Renal cortex interstitium (tissue), 11 donors: ENCODE data around the gene BMPER. TPM values are rescaled to one million over a fixed set of nuclear protein-coding genes. Genes with fewer than 3 reads are reported as not detected.

Experiments used
- DNase-seq, 11 donors: peaks; one replicate each; pipeline ENCODE4 v3.0.0-alpha.2; 2013; ENCODE audit warnings: low read depth in 9 of 11, low spot score in 4 of 11; ENCODE audit errors: extremely low read depth in 1 of 11
- polyA plus RNA-seq, 3 donors: library from polyadenylated mRNA; unstranded; fragments of 120-200 nt; gene quantifications; one replicate each; pipeline ENCODE4 v1.2.1, GENCODE V29; 2013; ENCODE audit not compliant: insufficient read length in 3 of 3

Gene BMPER
- polyA plus RNA-seq, 3 donors = 18.9 to 29.1 (median 24.7) TPM

GRCh38 chr7:34096198-34096651 lies 190.9 kb downstream of the BMPER start:
- peak in 7 of 11 donors; percentile 18 to 41 (median 36) for DNase-seq

- DNase-seq = no peak
Observed at GRCh38 chr7:34096777-34097176, 191.4 kb downstream of the BMPER start.

GRCh38 chr7:34100661-34101060 lies 195.3 kb downstream of the BMPER start:
- no peak for DNase-seq

- DNase-seq = no peak
Observed at GRCh38 chr7:34104115-34104514, 198.8 kb downstream of the BMPER start.

- DNase-seq = no peak
Observed at GRCh38 chr7:34104992-34105391, 199.7 kb downstream of the BMPER start.

- no peak for DNase-seq
Observed at GRCh38 chr7:34107276-34107675, 201.9 kb downstream of the BMPER start.

- DNase-seq = no peak
Observed at GRCh38 chr7:34108165-34108564, 202.8 kb downstream of the BMPER start.

DNA sequence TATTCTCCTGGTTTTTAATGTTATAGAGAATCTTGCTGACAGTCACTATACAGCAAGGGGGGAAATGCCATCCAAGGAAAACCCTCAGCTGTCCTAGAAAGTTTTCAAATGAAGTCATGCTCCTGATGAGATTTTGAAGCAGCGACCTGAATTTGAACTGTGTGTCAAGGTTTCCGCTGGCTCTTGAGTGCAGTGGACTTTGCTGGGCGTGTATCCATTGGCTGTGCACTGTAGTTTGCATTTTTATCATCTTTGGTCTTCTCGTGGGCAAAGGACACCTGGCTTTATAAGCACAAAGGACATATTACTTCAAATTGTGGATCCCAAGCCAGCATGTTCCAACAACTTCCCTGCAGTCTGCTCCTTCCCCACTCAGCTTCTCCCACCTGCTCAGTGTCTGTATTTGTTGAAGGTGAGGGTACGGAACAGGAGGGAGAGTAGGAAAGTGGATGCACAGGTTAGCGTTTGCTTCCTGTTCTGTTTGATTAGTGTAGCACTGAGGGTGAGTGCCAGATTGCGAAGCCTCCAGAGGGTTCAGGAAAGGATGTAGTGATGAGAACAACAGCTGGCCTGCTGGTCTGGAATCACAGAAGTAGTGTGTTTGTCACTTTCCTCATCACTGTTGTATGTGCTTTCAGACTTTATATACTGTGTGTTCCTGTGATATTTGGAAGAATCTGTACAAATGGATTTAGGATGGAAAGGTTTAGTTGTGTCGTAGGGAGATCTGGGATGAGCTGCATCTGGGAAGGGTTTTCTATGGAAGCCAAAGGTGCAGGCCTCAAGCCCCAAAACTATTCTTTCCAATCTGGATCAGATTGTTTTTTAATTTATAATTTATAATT lies 204.8 kb downstream of the BMPER start:
- DNase-seq = no peak

DNA sequence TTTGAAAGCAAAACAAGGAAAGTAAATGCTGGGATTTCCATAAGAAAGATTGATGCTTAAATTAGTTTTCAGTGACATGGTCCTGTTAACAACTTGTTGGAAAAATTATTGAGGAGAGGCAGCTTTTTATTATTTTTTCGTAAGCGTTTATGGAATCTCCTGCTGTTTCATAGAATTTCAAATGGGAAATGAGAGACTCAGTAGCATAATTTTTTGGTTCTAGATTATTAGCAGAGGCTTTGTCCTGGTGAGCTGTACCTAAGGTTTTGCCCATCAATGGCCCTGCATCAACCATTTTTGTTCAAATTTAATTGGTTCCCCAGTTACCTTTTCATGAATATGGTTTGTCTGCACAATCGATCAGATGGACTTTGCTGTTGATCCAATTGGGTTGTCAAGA lies 205.7 kb downstream of the BMPER start:
- no peak for DNase-seq

GRCh38 chr7:34115503-34115902 lies 210.2 kb downstream of the BMPER start:
- no peak for DNase-seq

DNA sequence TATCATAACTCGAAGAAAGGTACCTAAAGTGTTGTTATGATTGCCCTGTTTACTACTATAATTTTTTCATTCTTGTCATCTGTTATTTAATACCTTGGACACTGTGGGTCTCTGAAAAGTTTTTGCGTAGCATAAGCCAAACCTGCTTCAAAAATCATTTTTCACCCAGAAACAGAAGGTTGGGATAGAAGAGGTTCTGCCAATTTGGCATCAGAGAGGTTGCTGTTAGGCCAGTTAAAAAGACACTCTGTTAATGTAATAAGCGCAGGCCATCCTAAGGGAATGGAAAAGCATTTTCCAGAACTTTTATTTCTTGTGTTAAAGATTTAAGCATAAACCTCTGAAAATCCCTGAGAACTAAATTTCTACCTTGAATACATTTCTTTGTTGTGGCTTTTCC lies 212.2 kb downstream of the BMPER start:
- no peak for DNase-seq

DNA sequence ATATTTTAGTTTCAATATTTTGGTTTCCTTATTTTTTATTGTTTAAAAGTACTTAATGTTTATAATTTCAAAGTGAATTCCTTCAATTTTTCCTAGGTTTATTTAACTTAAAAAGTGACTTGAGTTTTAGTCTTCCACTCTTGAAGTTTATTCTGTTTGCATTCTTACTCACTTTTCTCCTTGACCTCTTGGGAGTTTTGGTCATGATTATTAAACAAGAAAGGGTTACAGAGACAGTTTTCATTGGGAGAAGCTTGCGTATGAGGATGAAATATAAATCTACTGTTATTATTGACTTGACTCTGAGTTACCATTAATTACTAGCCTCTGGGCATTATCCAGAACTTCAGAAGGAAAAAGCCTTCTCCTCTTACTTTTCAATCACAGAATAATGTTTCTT lies 216.0 kb downstream of the BMPER start:
- DNase-seq = no peak

DNA sequence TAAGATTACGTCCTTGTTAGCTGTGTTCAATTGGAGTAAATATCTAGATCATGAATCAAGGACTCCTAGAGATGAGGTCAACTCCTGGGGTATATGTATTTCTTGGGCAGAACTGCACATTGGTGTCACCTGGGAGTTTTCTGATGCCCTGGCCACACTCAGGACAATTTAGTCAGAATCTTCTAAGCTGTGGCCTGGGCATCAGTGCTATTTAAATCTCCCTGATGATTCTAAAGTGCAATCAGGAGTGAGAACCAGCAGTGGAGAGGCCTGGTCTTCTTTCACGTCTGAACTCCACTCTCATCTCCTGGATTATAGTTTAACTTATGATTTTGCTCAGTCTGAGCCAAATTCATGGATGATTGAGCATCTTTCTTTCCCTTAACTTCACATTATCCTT lies 218.0 kb downstream of the BMPER start:
- DNase-seq = peak in 1 of 11 donors; percentile 3

- DNase-seq = no peak
Observed at GRCh38 chr7:34124765-34125164, 219.4 kb downstream of the BMPER start.

DNA sequence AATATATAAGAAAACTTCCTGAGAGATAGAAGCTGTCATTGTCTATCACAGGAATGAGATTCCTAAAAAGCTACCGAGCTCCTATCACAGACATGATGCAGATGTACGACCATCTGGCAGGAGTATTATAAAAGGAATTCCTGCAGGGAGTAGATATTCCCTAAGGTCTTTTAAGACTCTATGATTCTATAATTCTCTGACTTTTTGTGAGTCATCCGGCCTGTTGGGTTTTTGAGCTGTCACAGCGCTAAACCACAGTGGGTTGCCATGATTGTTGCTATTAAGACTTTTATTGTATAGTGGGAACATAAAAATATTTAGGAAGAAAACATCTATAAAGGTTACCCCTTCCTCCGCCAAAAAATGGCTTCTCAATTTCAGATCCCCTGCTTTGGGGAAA lies 223.4 kb downstream of the BMPER start:
- no peak for DNase-seq

DNA sequence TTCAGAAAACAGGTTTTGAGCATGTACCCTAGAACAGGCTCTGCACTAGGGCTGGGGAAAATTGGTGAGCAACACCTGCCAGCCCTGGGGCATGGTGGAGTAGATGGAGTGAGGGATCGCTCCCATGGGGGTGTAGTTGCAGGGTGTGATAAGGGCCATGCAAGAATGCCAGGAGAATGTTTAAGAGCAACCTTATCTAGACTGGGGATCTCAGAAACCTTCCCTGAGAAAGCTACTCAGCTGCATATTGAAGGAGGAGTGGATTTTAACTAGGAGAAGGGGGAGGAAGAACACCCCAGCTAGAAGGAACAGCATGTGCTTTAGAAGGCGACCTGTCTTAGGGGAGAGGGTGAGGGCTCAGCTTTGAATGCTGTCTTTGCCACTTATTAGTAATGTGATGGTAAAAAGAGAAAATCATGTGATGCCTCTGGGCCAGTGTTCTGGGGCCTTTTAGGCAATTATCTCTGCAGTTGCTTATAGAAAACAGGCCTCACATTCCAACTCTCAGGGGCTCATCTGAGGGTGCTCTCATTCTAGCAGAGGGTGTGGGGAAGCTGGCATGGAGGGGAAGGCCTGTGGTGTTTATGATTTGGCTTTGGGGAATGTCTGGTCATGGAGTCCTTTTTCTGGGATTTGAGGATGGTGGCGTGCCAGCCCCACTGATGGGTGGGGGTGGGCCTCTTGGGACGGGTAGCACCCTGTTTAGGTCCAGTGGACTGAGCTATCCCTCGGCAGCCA lies 225.4 kb downstream of the BMPER start:
- DNase-seq = no peak

GRCh38 chr7:34131371-34131770 lies 226.0 kb downstream of the BMPER start:
- peak in 2 of 11 donors; percentile 7 to 11 for DNase-seq

DNA sequence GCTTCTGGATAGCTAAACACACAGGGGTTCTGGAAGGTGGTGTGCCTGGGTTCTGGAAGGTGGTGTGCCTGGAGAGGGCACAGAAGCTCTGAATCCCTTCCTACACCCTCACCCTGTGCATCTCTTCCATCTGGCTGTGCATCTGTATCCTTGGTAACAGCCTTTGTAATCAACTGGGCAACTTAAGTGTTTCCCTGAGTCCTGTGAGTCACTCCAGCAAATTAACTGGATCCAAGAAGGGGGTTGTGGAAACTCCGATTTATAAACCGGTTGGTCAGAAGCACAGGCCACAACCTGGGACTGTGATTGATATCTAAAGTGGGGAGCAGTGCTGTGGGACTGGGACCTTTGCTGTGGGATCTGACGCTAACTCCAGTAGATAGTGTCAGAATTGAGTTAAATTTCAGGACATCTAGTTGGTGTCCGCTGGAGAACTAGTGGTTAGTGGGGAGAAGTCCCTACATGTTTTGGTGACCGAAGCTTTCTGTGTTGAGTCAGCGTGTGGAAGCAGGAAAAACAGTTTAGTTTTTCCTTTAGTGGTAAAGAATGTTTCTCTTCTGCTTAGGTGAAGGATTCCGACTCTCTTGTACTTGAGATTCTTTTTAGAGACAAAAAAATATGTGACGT lies 228.1 kb downstream of the BMPER start:
- no peak for DNase-seq

DNA sequence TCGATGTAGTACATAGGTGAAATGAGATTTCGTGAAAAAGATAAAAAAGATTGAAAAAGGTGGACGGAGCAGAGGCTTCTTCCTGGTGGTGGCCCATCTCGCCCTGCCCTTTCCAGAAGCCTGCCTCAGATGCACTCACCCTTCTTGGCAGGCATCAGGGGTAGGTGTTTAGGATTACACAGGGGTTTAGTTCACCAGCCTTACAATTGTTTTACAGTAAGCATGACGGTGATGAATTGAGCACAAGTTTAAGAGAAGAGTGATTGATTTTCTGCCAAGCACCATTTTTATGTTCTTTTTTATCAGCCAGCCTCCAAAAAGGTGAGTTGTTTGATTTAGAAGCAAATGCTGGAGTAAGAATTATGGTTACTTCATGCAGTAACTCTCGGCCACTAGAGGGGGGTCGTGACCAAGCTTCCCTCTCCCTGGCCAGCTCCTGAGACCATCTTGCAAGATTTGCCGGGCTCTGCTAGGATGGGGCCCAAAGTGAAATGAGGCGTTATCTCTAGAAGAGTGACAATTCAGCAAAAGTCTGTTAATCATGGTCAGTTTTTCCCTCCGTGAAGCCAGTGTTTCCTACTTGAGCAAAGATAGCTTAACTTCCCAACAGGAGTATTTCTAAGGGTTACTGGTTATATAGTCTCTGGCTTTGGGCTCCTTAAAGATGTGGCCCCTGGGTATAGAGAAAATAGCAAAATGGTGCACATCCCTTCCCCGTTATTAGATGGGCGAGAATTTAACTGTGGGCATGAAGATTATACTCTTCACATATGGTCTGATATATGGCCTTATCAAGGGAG lies 228.8 kb downstream of the BMPER start:
- peak; percentile 36 to 66 (median 45) for DNase-seq
